IMR-90 (cell line): ENCODE data around the gene EPHX1. TPM values are rescaled to one million over a fixed set of nuclear protein-coding genes. Genes with fewer than 3 reads are reported as not detected.

Experiments
- ATAC-seq: fragments of 200-7000 bp; cut with Tn5 transposase; 2 replicates; pipeline ENCODE4 v1.9.1; 2020; ENCODE audit warnings: low read depth, mild to moderate bottlenecking, moderate library complexity
- BruUV-seq: library from RNA; stranded (reverse); fragments of 400-500 nt; replicated peaks from 2 replicates; lab custom pipeline; 2021; lab: Mats Ljungman, UMichigan
- CTCF ChIA-PET: fragments of 300-600 bp; formaldehyde crosslinking; extraction: SDS; loops from one replicate; lab custom pipeline; 2021; ENCODE audit warnings: antibody characterized with exemption; lab: Yijun Ruan, JAX
- POLR2A ChIA-PET: fragments of 300-600 bp; sonication (Branson Sonifier 250); formaldehyde crosslinking; loops from one replicate; lab custom pipeline; 2022; ENCODE audit warnings: antibody characterized with exemption; ENCODE audit not compliant: unreplicated experiment; lab: Charles Lee
- DNase-seq: peaks from one replicate; pipeline ENCODE4 v3.0.0; 2013
- H2AFZ ChIP-seq: replicated peaks from 2 replicates; pipeline ENCODE3; 2013; ENCODE audit warnings: low read length, mild to moderate bottlenecking; ENCODE audit not compliant: poor library complexity
- H2AK5ac ChIP-seq: 2 replicates; pipeline ENCODE4 v1.6.1; 2013; ENCODE audit warnings: low read depth, low read length, inconsistent platforms
- H2AK9ac ChIP-seq: replicated peaks from 2 replicates; pipeline ENCODE3; 2013; ENCODE audit warnings: mild to moderate bottlenecking, low read depth, low read length, moderate library complexity; ENCODE audit not compliant: poor library complexity
- H2BK120ac ChIP-seq: 2 replicates; pipeline ENCODE4 v1.6.1; 2013; ENCODE audit warnings: low read depth, low read length, inconsistent platforms
- H2BK15ac ChIP-seq: 3 replicates; pipeline ENCODE4 v1.6.1; 2013; ENCODE audit warnings: low read depth, low read length, inconsistent platforms
- H2BK20ac ChIP-seq: 2 replicates; pipeline ENCODE4 v1.6.1; 2013; ENCODE audit warnings: low read depth, mild to moderate bottlenecking, inconsistent platforms, low read length, moderate library complexity
- H2BK5ac ChIP-seq: 2 replicates; pipeline ENCODE4 v1.6.1; 2013; ENCODE audit warnings: mild to moderate bottlenecking, low read depth, low read length, inconsistent platforms; ENCODE audit not compliant: poor library complexity, severe bottlenecking
- H3K14ac ChIP-seq: replicated peaks from 2 replicates; pipeline ENCODE4 v1.6.1; 2013; ENCODE audit warnings: low read depth, low read length, inconsistent platforms
- H3K18ac ChIP-seq: 2 replicates; pipeline ENCODE4 v1.6.1; 2013; ENCODE audit warnings: low read depth, low read length, control low read depth
- H3K23ac ChIP-seq: 2 replicates; pipeline ENCODE4 v1.6.1; 2013; ENCODE audit warnings: low read depth, low read length, inconsistent platforms
- H3K27ac ChIP-seq: 2 replicates; pipeline ENCODE4 v1.5.1; 2013; ENCODE audit warnings: mild to moderate bottlenecking, control low read depth, low read length; ENCODE audit not compliant: insufficient read depth
- H3K27me3 ChIP-seq: 2 replicates; pipeline ENCODE4 v1.6.1; 2013; ENCODE audit warnings: low read length; ENCODE audit not compliant: control insufficient read depth, insufficient read depth
- H3K36me3 ChIP-seq: 2 replicates; pipeline ENCODE4 v1.6.1; 2013; ENCODE audit warnings: low read length, mixed read lengths; ENCODE audit not compliant: control insufficient read depth, insufficient read depth
- H3K4ac ChIP-seq: 2 replicates; pipeline ENCODE4 v1.6.1; 2013; ENCODE audit warnings: low read depth, low read length, inconsistent platforms
- H3K4me1 ChIP-seq: 2 replicates; pipeline ENCODE4 v1.6.1; 2013; ENCODE audit warnings: low read length, mixed read lengths; ENCODE audit not compliant: control insufficient read depth, insufficient read depth
- H3K4me2 ChIP-seq: 2 replicates; pipeline ENCODE4 v1.6.1; 2013; ENCODE audit warnings: low read depth, mild to moderate bottlenecking, control low read depth, low read length, moderate library complexity
- H3K4me3 ChIP-seq: 2 replicates; pipeline ENCODE4 v1.5.1; 2013; ENCODE audit warnings: low read depth, mild to moderate bottlenecking, control low read depth, low read length, moderate library complexity; ENCODE audit not compliant: insufficient read depth
- H3K56ac ChIP-seq: 2 replicates; pipeline ENCODE4 v1.6.1; 2013; ENCODE audit warnings: low read length, inconsistent platforms; ENCODE audit not compliant: insufficient read depth; ENCODE audit errors: extremely low read depth
- H3K79me1 ChIP-seq, 2 experiments: 2 replicates each; pipeline ENCODE4 v1.6.1; 2013; ENCODE audit warnings: low read length in 2 of 2, inconsistent platforms in 1 of 2, low read depth in 1 of 2
- H3K9ac ChIP-seq: 2 replicates; pipeline ENCODE4 v1.6.1; 2013; ENCODE audit warnings: low read depth, low read length, control low read depth
- H3K9me1 ChIP-seq: 2 replicates; pipeline ENCODE4 v1.6.1; 2013; ENCODE audit warnings: low read length, inconsistent platforms; ENCODE audit not compliant: insufficient read depth
- H3K9me3 ChIP-seq: 2 replicates; pipeline ENCODE4 v1.6.1; 2013; ENCODE audit warnings: low read length; ENCODE audit not compliant: control insufficient read depth, insufficient read depth
- H4K20me1 ChIP-seq: 2 replicates; pipeline ENCODE4 v1.6.1; 2013; ENCODE audit warnings: low read length, inconsistent platforms; ENCODE audit not compliant: insufficient read depth
- H4K5ac ChIP-seq: 2 replicates; pipeline ENCODE4 v1.6.1; 2013; ENCODE audit warnings: mild to moderate bottlenecking, low read depth, low read length, control low read depth
- H4K8ac ChIP-seq, 2 experiments: 2 replicates each; pipeline ENCODE4 v1.6.1; 2013; ENCODE audit warnings: low read depth in 2 of 2, low read length in 2 of 2, control low read depth in 1 of 2, inconsistent platforms in 1 of 2
- H4K91ac ChIP-seq: 2 replicates; pipeline ENCODE4 v1.6.1; 2013; ENCODE audit warnings: low read depth, low read length, inconsistent platforms; ENCODE audit not compliant: insufficient read depth
- MAZ ChIP-seq: IDR thresholded peaks from 2 replicates; pipeline ENCODE4 v1.6.1; 2012; ENCODE audit warnings: low read depth, mild to moderate bottlenecking, low read length, improper control_type of control experiment, moderate library complexity, borderline replicate concordance
- POLR2A ChIP-seq: IDR thresholded peaks from 2 replicates; pipeline ENCODE4 v1.6.1; 2012; ENCODE audit warnings: mild to moderate bottlenecking, low read depth, low read length
- RAD21 ChIP-seq: IDR thresholded peaks from 2 replicates; pipeline ENCODE4 v1.6.1; 2012; ENCODE audit warnings: low read length, improper control_type of control experiment
- RFX5 ChIP-seq: IDR thresholded peaks from 2 replicates; pipeline ENCODE4 v1.8.0; 2012; ENCODE audit warnings: low read depth, mild to moderate bottlenecking, low read length, moderate library complexity
- whole genome bisulfite sequencing, 2 experiments: methylation state at CpG; one replicate each; pipeline versions ENCODE4 v1.1.5 to v1.1.7; 2013; ENCODE audit warnings: missing lambda C conversion rate in 2 of 2; ENCODE audit not compliant: insufficient read length in 1 of 2; ENCODE audit errors: extremely low coverage in 2 of 2; 5-methylcytosine and 5-hydroxymethylcytosine counted together
- dilution Hi-C: fragments of 300-500 bp; cut with HindIII; formaldehyde crosslinking; loops from one replicate; pipeline ENCODE4 v1.14.3; 2018; ENCODE audit warnings: low sequenced_read_pairs; ENCODE audit not compliant: unreplicated experiment
- in situ Hi-C: fragments of 300-500 bp; cut with MboI; formaldehyde crosslinking; loops from 3 replicates; pipeline ENCODE4 v1.14.3; 2019; ENCODE audit warnings: low sequenced_read_pairs, inconsistent platforms, mixed read lengths
- intact Hi-C: fragments of 100-400 bp; cut with micrococcal nuclease; formaldehyde crosslinking; loops from 2 replicates; pipeline ENCODE4 v1.10.0; 2022
- polyA plus RNA-seq, 3 experiments: library from polyadenylated mRNA; depleted of rRNA; stranded (reverse); fragments of >200 nt; gene quantifications; 2 replicates each; pipeline ENCODE4 v1.2.3, GENCODE V29; 2012; ENCODE audit warnings: low replicate concordance in 1 of 3
- total RNA-seq: library from RNA; depleted of rRNA; stranded (reverse); fragments of >200 nt; gene quantifications from 2 replicates; pipeline ENCODE4 v1.2.3, GENCODE V29; 2012

The EPHX1 gene
- total and polyA plus RNA-seq, 2 of the 4 experiments (the other 2 are of a cell fraction) = 20.3 to 46.3 TPM

GRCh38 chr1:225767634-225768540, 42.0 kb upstream of the EPHX1 start:
- H3K9ac ChIP-seq = peak overlapping the region; percentile 5; the same call in 1 of the 2 replicates
- H3K4me1 ChIP-seq = peaks cover 34% of the 10 kb centered on the region
- H2AK5ac ChIP-seq = peak overlapping the region; percentile 84
- H3K14ac ChIP-seq = peak overlapping the region; percentile 73; the same call in 1 of the 2 replicates
- peaks cover 21% of the 10 kb centered on the region for H3K9me1 ChIP-seq
- ChIA-PET POLR2A (interaction anchor here (0.5 to 0.7 kb wide), 7 partner anchors 11 to 295 kb away, joined by 3 to 7 read pairs (median 3); partner anchors contain the start of gene LEFTY1), CTCF (interaction anchor here (0.7 to 1.1 kb wide), 2 partner anchors 10 to 18 kb away, joined by 3 to 5 read pairs; partner anchors contain the start of gene SRP9)
- H2BK5ac ChIP-seq = peak overlapping the region; percentile 64
- no peak overlapping the region for H2AK9ac ChIP-seq
- H3K4me3 ChIP-seq = no peak overlapping the region
- DNase-seq (peak; percentile 56), ATAC-seq (peak; percentile 32)
- 0 out of 4 replicates have a peak, but pooled peaks cover 0 to 3% of the 10 kb centered on the region in 2 experiments for H3K79me1 ChIP-seq
- intact Hi-C loops = loop anchor here (1.0 kb wide), 1 partner anchor 115 kb away; the partner anchor contains the start of gene ENAH
- WGBS, 2 experiments = no CpG with 5 or more reads among the region's 17 CpGs
- peak overlapping the region; percentile 88 for H3K4ac ChIP-seq
- peak overlapping the region; percentile 88 for H2BK20ac ChIP-seq
- H2BK120ac ChIP-seq = peak overlapping the region; percentile 90
- peak overlapping the region; percentile 5; the same call in 1 of the 2 replicates for H3K4me2 ChIP-seq
- peak overlapping the region; percentile 14; the same call in 1 of the 2 replicates for H4K5ac ChIP-seq
- peak overlapping the region; percentile 27 to 88; a peak in 3 of 4 replicates for H4K8ac ChIP-seq
- H3K9me3 ChIP-seq = no peaks in the 10 kb centered on the region
- peak overlapping the region; percentile 87 for H4K91ac ChIP-seq
- H3K56ac ChIP-seq = peak overlapping the region; percentile 71
- TF ChIP-seq RAD21 = 0 out of 2 replicates have a peak, but pooled peaks have one; percentile 4
- no peak for TF ChIP-seq RFX5
- no peak for TF ChIP-seq POLR2A
- peak; percentile 25; the same call in 1 of the 2 replicates for TF ChIP-seq MAZ
- H3K36me3 ChIP-seq = no peaks in the 10 kb centered on the region
- peak overlapping the region; percentile 65 for H2AFZ ChIP-seq
- no peaks in the 10 kb centered on the region for H3K27me3 ChIP-seq
- H3K18ac ChIP-seq = peak overlapping the region; percentile 70
- peaks cover 4% of the 10 kb centered on the region; the same call in 1 of the 2 replicates for H4K20me1 ChIP-seq
- peak overlapping the region; percentile 77 for H3K27ac ChIP-seq
- dilution Hi-C loops = no loop called here
- peak overlapping the region; percentile 78 for H3K23ac ChIP-seq
- BruUV-seq = no TSS peak
- H2BK15ac ChIP-seq = peak overlapping the region; percentile 69; the same call in 1 of the 3 replicates
- in situ Hi-C loops = loop anchor here (5.0 kb wide), 1 partner anchor 121 kb away; no protein-coding TSS in a partner anchor
